GM04503 (cell line): ENCODE data around the gene CCDC171.
"Not testable (repeated sequence)": the region's sequence is repeated elsewhere in the genome, so short reads cannot be mapped to it uniquely, and the experiment has no call there.

Experiments
- DNase-seq: peaks from one replicate; pipeline ENCODE4 v3.0.0-alpha.2; 2012; ENCODE audit warnings: low read depth

Gene CCDC171

GRCh38 chr9:15697446-15697851, 144.6 kb downstream of the CCDC171 start:
- DNase-seq = peak; percentile 62

DNA sequence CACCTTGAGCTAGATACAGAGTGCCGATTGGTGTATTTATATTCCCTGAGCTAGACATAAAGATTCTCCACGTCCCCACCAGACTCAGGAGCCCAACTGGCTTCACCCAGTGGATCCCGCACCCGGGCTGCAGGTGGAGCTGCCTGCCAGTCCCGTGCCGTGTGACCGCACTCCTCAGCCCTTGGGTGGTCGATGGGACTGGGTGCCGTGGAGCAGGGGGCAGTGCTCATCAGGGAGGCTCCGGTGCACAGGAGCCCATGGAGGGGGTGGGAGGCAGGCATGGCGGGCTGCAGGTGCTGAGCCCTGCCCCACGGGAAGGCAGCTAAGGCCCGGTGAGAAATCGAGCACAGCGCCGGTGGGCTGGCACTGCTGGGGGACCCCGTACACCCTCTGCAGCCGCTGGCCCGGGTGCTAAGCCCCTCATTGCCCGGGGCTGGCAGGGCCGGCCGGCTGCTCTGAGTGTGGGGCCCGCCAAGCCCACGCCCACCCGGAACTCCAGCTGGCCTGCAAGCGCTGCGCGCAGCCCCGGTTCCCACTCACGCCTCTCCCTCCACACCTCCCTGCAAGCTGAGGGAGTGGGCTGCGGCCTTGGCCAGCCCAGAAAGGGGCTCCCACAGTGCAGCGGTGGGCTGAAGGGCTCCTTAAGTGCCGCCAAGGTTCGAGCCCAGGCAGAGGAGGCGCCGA, 147.2 kb downstream of the CCDC171 start:
- not testable (repeated sequence) for DNase-seq

DNA sequence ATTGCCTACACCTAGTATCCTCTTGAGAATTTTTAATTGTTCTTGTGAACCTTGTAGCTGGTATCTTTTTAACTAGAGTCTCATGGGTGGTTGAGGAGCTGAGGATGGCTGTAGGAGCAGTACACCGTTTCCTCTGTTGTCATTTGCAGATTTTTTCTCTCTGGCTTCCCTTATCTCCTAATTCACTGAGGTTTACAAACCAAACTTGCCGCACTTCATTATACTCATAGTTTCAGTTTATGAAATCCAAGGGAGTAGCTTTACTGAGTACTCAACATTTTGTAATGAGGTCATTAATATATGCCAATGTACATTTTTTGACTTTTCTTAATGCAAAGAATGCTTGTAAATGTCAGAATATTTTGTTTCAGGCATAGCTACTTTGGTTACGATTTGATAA, 154.2 kb downstream of the CCDC171 start:
- no peak for DNase-seq

- no peak for DNase-seq
Observed at GRCh38 chr9:15711531-15711930, 158.7 kb downstream of the CCDC171 start.

DNA sequence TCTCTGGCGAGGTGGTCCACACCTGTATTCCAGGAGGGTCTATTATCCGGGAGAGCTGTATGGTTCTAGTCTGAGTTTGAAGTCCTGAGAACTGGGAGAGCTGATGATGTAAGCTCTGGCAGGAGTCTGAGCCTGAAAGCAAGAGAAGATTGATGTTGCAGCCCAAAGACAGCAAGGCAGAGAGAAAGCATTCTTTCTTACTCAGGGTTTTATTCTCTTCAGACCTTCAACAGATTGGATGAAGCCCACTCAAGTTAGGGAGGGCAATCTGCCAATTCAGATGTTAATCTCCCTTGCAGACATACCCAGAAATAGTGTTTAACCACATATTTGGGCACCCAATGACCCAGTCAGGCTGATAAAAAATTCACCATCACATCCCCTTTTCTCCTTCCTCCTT, 159.1 kb downstream of the CCDC171 start:
- no peak for DNase-seq

GRCh38 chr9:15714746-15715145, 161.9 kb downstream of the CCDC171 start:
- no peak for DNase-seq

DNA sequence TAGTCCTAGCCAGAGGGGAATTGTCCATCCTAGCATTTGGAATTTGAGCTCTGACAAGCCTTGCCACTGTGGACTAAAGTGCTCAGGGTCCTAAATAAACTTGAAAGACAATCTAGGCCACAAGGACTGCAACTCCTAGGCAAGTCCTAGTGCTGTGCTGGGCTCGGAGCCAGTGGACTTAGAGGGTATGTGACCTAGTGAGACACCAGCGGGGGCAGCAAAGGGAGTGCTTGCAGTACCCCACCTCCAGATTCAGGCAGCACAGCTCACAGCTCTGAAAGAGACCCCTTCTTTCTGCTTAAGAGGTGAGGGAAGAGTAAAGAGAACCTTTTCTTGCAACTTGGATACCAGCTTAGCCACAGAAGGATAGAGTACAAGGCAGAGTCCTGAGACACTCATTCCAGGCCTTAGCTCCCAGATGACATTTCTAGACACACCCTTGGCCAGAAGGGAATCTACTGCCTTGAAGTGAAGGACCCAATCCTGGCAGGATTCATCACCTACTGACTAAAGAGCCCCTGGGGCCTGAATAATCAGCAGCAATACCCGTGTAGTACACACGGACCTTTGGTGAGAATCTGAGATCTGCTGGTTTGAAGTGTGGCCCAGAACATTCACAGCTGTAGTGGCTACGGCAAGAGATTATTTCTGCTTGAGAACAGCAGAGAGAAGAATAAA, 164.6 kb downstream of the CCDC171 start:
- no peak for DNase-seq

DNA sequence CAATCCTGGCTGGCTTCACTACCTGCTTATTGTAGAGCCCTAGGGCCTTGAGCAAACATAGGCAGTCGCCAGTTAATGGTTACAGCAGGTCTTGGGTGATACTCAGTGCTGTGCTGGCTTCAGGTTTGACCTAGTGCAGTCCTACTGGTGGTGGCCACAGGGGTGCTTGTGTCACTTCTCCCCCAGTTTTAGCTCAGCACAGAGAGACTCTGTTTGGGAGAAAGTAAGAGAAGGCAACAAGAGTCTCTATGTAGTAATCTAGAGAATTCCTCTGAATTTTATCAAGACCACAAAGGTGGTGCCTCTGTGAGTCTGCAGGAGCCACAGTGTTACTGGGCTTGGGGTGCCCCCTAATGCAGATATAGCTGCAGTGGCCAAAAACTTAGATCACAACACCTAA, 165.6 kb downstream of the CCDC171 start:
- no peak for DNase-seq

GRCh38 chr9:15720861-15721260, 168.0 kb downstream of the CCDC171 start:
- no peak for DNase-seq

DNA sequence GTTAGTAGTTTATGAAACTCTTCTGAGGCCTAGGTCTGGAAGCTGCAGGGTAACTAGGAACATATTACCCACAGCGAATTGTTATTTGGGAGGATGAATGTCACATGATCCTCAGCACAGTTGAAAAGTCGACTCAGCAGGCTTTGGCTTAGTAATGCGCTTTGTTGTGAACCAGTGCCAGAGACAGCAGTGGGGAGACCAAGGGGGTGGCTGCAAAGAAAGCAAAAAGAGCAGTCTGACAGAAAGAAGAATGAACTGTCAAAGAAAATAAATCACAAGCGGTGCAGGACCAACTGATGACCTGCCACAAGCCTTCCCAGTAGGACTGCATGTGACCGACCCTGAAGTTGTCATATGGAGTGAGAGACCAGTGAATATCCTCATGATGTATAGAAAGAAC, 170.0 kb downstream of the CCDC171 start:
- DNase-seq = no peak

- DNase-seq = peak; percentile 6
Observed at GRCh38 chr9:15724016-15724415, 171.2 kb downstream of the CCDC171 start.

DNA sequence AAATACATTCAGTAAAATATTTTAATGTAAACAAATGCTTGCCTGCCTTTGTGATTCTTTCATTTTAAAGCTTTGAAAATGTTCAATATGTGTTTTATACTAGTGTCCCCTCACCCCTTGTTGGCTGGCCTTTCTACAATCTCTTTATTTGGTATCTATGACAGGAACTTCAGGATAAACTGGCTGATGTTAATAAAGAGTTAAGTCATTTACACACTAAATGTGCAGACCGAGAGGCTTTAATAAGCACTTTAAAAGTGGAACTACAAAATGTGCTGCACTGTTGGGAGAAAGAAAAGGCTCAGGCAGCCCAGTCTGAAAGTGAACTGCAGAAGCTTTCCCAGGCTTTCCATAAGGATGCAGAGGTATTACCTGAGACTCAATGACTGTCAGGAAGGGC, 171.8 kb downstream of the CCDC171 start:
- no peak for DNase-seq

- DNase-seq = peak; percentile 70
Observed at GRCh38 chr9:15725953-15726352, 173.1 kb downstream of the CCDC171 start.

DNA sequence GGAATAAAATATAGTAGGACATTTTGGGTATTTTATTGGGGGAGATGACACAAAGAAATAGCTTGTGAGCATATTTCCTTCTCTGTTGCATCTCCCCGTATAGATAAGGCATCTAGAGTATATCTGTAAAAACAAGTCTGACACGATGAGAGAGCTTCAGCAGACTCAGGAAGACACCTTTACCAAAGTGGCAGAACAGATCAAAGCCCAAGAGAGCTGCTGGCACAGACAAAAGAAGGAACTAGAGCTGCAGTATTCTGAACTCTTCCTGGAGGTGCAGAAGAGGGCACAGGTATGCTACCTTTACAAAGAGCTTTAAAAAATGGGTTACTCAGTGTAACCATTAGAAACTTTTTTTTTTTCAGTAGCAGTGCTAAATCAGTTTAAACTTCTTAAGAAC, 176.7 kb downstream of the CCDC171 start:
- no peak for DNase-seq

DNA sequence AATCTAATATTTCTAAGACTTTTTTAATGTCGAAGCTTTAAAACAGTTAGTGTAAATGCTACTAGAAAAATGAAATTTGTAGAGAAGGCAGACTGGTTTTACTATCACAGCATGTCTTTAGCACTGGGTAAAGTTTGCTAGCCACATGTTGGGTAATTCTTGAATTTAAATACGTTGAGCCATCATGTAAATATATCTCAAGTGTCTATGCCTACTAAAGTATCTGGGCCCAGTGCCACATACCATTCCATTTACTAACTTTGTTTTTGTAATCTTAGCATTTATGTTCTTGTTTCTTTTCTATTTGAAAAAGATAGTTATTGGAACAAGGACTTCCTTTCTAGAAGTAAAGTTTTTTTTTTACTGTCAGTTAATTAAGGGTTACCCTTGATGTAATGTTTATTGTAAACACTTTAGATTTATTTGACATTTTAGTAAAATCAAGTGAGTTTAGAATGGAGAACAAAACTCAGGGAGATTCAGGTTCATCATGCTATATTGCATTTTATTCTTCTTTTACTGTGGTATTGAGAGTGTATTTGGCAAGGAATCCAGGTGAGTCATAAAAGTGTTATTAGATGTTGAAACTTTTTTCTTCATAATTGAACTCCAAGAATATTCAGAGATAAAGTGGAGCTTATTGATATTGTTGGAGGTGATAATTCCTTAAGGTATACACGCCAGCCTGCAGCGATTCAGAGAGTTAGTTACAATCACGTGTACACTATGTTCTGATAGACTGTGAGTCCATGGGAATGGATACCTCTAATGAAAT, 182.4 kb downstream of the CCDC171 start:
- DNase-seq = peak; percentile 83

- DNase-seq = no peak
Observed at GRCh38 chr9:15736569-15736968, 183.7 kb downstream of the CCDC171 start.

DNA sequence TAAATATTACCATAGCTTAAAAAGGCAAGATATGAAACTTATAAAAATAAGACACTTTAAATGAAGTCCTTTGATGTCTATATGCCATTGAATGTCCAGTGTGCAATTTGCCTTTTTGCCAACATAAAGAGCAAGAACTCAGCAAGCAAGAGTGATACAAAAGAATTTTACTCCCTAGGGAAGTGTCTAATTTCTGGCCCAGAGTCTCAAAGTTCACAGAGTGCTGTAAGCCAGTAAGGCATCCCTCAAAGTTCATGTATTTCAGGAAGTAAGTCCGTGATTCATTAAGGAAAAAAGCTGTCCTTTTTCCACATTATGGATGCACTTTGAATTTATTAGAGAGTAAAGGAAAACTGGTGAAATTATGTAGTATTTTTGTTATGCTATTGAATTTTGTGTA, 185.2 kb downstream of the CCDC171 start:
- no peak for DNase-seq

GRCh38 chr9:15741015-15741414, 188.2 kb downstream of the CCDC171 start:
- DNase-seq = no peak

- DNase-seq = no peak
Observed at GRCh38 chr9:15743512-15743911, 190.7 kb downstream of the CCDC171 start.

GRCh38 chr9:15744196-15744595, 191.4 kb downstream of the CCDC171 start:
- DNase-seq = no peak

- DNase-seq = no peak
Observed at GRCh38 chr9:15746905-15747304, 194.1 kb downstream of the CCDC171 start.

GRCh38 chr9:15755660-15756059, 202.8 kb downstream of the CCDC171 start:
- DNase-seq = no peak

DNA sequence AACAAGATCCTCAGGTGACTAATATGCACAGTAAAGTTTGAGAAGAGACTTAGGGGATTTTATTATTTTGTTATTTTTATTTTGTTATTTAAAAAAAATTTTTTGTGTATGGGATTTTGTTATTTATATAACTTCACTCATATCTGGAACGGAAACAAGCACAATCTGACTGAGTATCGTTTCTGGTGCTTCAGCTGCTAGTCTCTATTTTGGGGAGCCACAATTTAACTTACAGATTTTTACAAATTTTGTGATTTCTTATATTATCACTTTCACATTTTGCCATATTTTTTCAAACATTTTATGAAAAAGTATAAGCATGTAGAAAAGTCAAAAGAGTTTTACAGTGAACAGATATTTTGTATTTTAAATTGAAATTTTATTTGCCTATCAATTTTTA, 208.7 kb downstream of the CCDC171 start:
- no peak for DNase-seq
